Measurements from ENCODE around the gene ELL.

GRCh38 chr19:18541258-18541991 lies 19.6 kb upstream of the ELL start:
- no peak for TF ChIP-seq EP300 (IDR thresholded peaks at IDR 0.05; ENCODE audit: borderline replicate concordance)
- no peak for TF ChIP-seq TCF12 (IDR thresholded peaks at IDR 0.05; ENCODE audit: low read depth)
- TF ChIP-seq REST (IDR thresholded peaks at IDR 0.05; ENCODE audit: low read depth): no peak

All from Ishikawa (cell line).